ENCODE measurements around the gene GRIA4. TPM values are rescaled to one million over a fixed set of nuclear protein-coding genes. Genes with fewer than 3 reads are reported as not detected.

GRIA4 gene
- total and polyA plus RNA-seq, 4 donors = not detected

DNA sequence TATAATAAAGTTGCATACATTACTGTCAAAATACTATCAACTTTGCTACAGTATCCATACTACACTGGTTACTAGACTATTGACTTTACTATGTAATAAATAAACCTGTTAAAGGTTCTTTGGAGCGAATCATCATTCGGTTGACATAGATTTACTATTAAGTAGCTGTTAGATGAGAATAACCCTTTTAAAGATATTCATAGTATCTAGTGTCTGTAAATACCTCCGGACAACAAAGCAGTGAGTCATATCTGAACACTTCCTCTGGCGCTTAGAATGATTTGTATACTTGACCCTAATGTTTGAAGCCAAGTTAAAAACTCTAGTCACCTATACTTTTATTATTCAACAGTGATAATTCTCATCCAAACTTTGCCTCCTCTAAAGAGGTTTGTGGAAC, 327.5 kb downstream of the GRIA4 start:
- Histone ChIP-seq H3K27ac (ENCODE audit: low read depth in 1 of 2, low read length in 2 of 2) (no peak overlapping the region), H3K4me1 (ENCODE audit: control insufficient read depth in 4 of 4, insufficient read depth in 4 of 4, low read length in 3 of 4) (no peaks in the 10 kb centered on the region), H3K36me3 (ENCODE audit: control insufficient read depth in 4 of 4, insufficient read depth in 3 of 4, low read depth in 1 of 4, low read length in 3 of 4) (no peaks in the 10 kb centered on the region), H3K27me3 (ENCODE audit: control insufficient read depth in 4 of 4, insufficient read depth in 4 of 4, low read length in 3 of 4) (peaks cover 0 to 2% (median 0%) of the 10 kb centered on the region in 4 donors), H3K4me3 (ENCODE audit: low read depth in 1 of 3, low read length in 3 of 3) (no peak overlapping the region), H3K9ac (ENCODE audit: low read depth in 1 of 2, low read length in 2 of 2) (no peak overlapping the region), H3K9me3 (ENCODE audit: control insufficient read depth in 4 of 4, low read length in 3 of 4) (no peaks in the 10 kb centered on the region)
- TF ChIP-seq, protein P1, sequence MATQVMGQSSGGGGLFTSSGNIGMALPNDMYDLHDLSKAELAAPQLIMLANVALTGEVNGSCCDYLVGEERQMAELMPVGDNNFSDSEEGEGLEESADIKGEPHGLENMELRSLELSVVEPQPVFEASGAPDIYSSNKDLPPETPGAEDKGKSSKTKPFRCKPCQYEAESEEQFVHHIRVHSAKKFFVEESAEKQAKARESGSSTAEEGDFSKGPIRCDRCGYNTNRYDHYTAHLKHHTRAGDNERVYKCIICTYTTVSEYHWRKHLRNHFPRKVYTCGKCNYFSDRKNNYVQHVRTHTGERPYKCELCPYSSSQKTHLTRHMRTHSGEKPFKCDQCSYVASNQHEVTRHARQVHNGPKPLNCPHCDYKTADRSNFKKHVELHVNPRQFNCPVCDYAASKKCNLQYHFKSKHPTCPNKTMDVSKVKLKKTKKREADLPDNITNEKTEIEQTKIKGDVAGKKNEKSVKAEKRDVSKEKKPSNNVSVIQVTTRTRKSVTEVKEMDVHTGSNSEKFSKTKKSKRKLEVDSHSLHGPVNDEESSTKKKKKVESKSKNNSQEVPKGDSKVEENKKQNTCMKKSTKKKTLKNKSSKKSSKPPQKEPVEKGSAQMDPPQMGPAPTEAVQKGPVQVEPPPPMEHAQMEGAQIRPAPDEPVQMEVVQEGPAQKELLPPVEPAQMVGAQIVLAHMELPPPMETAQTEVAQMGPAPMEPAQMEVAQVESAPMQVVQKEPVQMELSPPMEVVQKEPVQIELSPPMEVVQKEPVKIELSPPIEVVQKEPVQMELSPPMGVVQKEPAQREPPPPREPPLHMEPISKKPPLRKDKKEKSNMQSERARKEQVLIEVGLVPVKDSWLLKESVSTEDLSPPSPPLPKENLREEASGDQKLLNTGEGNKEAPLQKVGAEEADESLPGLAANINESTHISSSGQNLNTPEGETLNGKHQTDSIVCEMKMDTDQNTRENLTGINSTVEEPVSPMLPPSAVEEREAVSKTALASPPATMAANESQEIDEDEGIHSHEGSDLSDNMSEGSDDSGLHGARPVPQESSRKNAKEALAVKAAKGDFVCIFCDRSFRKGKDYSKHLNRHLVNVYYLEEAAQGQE (IDR thresholded peaks at IDR 0.05) = no peak
- TF ChIP-seq SP1 (IDR thresholded peaks at IDR 0.05) (no peak), JUND (IDR thresholded peaks at IDR 0.05) (no peak), RAD21 (IDR thresholded peaks at IDR 0.05) (no peak), GABPA (IDR thresholded peaks at IDR 0.05 in 1 of 2, conservative IDR thresholded peaks at IDR 0.05 in 1 of 2) (no peak), FOXA1 (IDR thresholded peaks at IDR 0.05) (no peak), RXRA (IDR thresholded peaks at IDR 0.05) (no peak), ATF3 (IDR thresholded peaks at IDR 0.05) (no peak), HNF4G (IDR thresholded peaks at IDR 0.05) (no peak), MAX (IDR thresholded peaks at IDR 0.05) (no peak), TAF1 (conservative IDR thresholded peaks at IDR 0.05) (no peak), YY1 (IDR thresholded peaks at IDR 0.05) (no peak), FOXA2 (IDR thresholded peaks at IDR 0.05) (no peak), HNF4A (conservative IDR thresholded peaks at IDR 0.05) (no peak)
- TF ChIP-seq, protein P2, sequence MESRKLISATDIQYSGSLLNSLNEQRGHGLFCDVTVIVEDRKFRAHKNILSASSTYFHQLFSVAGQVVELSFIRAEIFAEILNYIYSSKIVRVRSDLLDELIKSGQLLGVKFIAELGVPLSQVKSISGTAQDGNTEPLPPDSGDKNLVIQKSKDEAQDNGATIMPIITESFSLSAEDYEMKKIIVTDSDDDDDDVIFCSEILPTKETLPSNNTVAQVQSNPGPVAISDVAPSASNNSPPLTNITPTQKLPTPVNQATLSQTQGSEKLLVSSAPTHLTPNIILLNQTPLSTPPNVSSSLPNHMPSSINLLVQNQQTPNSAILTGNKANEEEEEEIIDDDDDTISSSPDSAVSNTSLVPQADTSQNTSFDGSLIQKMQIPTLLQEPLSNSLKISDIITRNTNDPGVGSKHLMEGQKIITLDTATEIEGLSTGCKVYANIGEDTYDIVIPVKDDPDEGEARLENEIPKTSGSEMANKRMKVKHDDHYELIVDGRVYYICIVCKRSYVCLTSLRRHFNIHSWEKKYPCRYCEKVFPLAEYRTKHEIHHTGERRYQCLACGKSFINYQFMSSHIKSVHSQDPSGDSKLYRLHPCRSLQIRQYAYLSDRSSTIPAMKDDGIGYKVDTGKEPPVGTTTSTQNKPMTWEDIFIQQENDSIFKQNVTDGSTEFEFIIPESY (IDR thresholded peaks at IDR 0.05) = no peak
- 66% methylated on average over 4 of the region's 4 CpGs for WGBS
- DNase-seq (ENCODE audit: low spot score) = no peak

DNA sequence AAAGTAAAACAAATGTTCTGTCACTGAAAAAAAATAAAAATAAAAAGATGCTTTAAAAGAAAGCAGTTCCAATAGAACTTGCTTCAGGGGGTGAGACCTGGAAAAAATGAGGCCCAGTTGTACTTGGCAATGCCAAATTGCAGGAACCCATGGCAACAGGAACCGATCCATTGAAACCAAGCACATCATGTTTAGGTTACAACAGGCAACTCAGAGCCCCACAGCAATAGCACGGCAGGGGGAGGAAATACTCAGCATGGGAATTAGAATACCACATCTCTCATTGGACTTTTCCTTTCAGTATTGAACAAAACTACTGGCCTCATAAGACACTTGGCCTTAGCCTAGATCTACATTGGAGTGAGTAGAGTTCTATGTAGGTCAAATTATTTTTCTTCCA, 327.9 kb downstream of the GRIA4 start:
- Histone ChIP-seq H3K9ac (ENCODE audit: low read depth in 1 of 2, low read length in 2 of 2) (no peak overlapping the region), H3K9me3 (ENCODE audit: control insufficient read depth in 4 of 4, low read length in 3 of 4) (no peaks in the 10 kb centered on the region), H3K27ac (ENCODE audit: low read depth in 1 of 2, low read length in 2 of 2) (no peak overlapping the region), H3K4me3 (ENCODE audit: low read depth in 1 of 3, low read length in 3 of 3) (no peak overlapping the region), H3K27me3 (ENCODE audit: control insufficient read depth in 4 of 4, insufficient read depth in 4 of 4, low read length in 3 of 4) (peaks cover 0 to 2% (median 0%) of the 10 kb centered on the region in 4 donors), H3K36me3 (ENCODE audit: control insufficient read depth in 4 of 4, insufficient read depth in 3 of 4, low read depth in 1 of 4, low read length in 3 of 4) (no peaks in the 10 kb centered on the region), H3K4me1 (ENCODE audit: control insufficient read depth in 4 of 4, insufficient read depth in 4 of 4, low read length in 3 of 4) (no peaks in the 10 kb centered on the region)
- no peak for DNase-seq (ENCODE audit: low spot score)
- WGBS = 67% methylated on average over 2 of the region's 2 CpGs
- TF ChIP-seq NR2F2 (IDR thresholded peaks at IDR 0.05) = no peak
- TF ChIP-seq FOXA2 (IDR thresholded peaks at IDR 0.05) = no peak
- no peak for TF ChIP-seq YY1 (IDR thresholded peaks at IDR 0.05)
- no peak for TF ChIP-seq RAD21 (IDR thresholded peaks at IDR 0.05)
- TF ChIP-seq FOXA1 (IDR thresholded peaks at IDR 0.05) = no peak
- TF ChIP-seq SP1 (IDR thresholded peaks at IDR 0.05) = no peak
- TF ChIP-seq HNF4G (IDR thresholded peaks at IDR 0.05) = no peak
- TF ChIP-seq, protein P1 (IDR thresholded peaks at IDR 0.05) = no peak
- TF ChIP-seq, protein P3, sequence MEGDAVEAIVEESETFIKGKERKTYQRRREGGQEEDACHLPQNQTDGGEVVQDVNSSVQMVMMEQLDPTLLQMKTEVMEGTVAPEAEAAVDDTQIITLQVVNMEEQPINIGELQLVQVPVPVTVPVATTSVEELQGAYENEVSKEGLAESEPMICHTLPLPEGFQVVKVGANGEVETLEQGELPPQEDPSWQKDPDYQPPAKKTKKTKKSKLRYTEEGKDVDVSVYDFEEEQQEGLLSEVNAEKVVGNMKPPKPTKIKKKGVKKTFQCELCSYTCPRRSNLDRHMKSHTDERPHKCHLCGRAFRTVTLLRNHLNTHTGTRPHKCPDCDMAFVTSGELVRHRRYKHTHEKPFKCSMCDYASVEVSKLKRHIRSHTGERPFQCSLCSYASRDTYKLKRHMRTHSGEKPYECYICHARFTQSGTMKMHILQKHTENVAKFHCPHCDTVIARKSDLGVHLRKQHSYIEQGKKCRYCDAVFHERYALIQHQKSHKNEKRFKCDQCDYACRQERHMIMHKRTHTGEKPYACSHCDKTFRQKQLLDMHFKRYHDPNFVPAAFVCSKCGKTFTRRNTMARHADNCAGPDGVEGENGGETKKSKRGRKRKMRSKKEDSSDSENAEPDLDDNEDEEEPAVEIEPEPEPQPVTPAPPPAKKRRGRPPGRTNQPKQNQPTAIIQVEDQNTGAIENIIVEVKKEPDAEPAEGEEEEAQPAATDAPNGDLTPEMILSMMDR (IDR thresholded peaks at IDR 0.05; ENCODE audit: low read depth, low read length, missing input control) = no peak

Measured in liver (tissue), 9 donors.